SK-N-MC (cell line): ENCODE data around the gene AKNA.

Experiments
- EZH2 ChIP-seq: fragments of 200-600 bp; sonication (generic); IDR thresholded peaks from one replicate; pipeline ENCODE4 v1.6.1; 2017; ENCODE audit warnings: antibody characterized with exemption
- FOXP2 ChIP-seq: optimal IDR thresholded peaks from 2 replicates; pipeline ENCODE3; 2011; ENCODE audit warnings: mild to moderate bottlenecking, moderate library complexity; ENCODE audit not compliant: insufficient read depth; ENCODE audit errors: extremely low read length, control extremely low read depth
- POLR2AphosphoS5 ChIP-seq: IDR thresholded peaks from 2 replicates; pipeline ENCODE4 v1.6.1; 2012; ENCODE audit warnings: mild to moderate bottlenecking, low read depth, low read length, borderline replicate concordance

DNA sequence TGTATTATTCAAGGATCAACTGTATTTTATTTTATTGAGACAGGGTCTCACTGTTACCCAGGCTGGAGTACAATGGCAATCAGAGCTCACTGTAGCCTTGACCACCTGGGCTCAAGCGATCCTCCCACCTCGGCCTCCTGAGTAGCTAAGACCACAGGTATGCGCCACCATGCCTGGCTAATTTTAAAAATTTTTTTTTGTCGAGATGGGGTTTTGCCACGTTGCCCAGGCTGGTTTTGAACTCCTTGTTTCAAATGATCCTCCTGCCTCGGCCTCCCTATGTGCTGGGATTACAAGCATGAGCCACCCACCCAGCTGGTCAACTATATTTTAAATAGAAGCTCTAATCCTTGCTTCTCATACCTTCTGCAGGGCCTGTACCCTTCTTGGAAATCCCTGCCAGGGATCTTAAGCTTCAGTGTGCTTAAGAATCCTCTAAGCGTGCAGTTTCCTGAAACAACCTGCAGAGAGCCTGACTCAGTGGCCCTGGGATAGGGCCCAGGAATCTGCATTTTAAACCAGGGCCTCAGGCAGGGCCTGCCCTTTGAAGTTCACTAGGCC is 2.9 kb downstream of the AKNA start:
- TF ChIP-seq EZH2: no peak
- no peak for TF ChIP-seq POLR2AphosphoS5
- no peak for TF ChIP-seq FOXP2
